Ovary (tissue), 3 donors: Measurements from ENCODE around the gene UMOD.

Experiments
- CTCF ChIP-seq, 3 donors: fragments of 450-650 bp in 2 of 3; fragments of 200-600 bp in 1 of 3; IDR thresholded peaks; one replicate each; pipeline versions ENCODE4 v1.5.1 to v1.8.0; 2016 to 2022; ENCODE audit warnings: antibody characterized with exemption in 3 of 3, mild to moderate bottlenecking in 1 of 3
- POLR2A ChIP-seq: fragments of 450-650 bp; IDR thresholded peaks from one replicate; pipeline ENCODE4 v1.6.1; 2017; ENCODE audit warnings: antibody characterized with exemption, mild to moderate bottlenecking, moderate library complexity
- donor health status: DM: no; HTN: no; CAD: no.

- TF ChIP-seq POLR2A, result no peak
- TF ChIP-seq CTCF (IDR thresholded peaks at IDR 0.05), result no peak
Observed at GRCh38 chr16:20334396-20334795, 18.1 kb downstream of the UMOD start.
